Spleen (tissue), 7 donors: ENCODE data around the gene AP5B1.
"Not testable (repeated sequence)": the region's sequence is repeated elsewhere in the genome, so short reads cannot be mapped to it uniquely, and the experiment has no call there.

Experiments
- CTCF ChIP-seq, 11 experiments: fragments of 200-600 bp in 7 of 11; fragments of 450-650 bp in 4 of 11; sonication (generic) in 4 of 11; IDR thresholded peaks in 8 of 11; conservative IDR thresholded peaks in 3 of 11; 1 replicate in 7 of 11; 2 replicates in 4 of 11; pipeline versions ENCODE4 v1.4.0 to v1.8.0; 2016 to 2021; ENCODE audit warnings: antibody characterized with exemption in 11 of 11, inconsistent platforms in 4 of 11, mild to moderate bottlenecking in 1 of 11
- POLR2A ChIP-seq, 3 donors: fragments of 450-650 bp; IDR thresholded peaks; one replicate each; pipeline ENCODE4 v1.5.1; 2017; ENCODE audit warnings: antibody characterized with exemption in 3 of 3, mild to moderate bottlenecking in 1 of 3
- donor health status: DM: no; HTN: no; CAD: no; lungs with moderate emphysema.
- donor health status: DM: no; HTN: no; CAD: no.
- donor health status: DM: no; HTN: no; CAD: no.

DNA sequence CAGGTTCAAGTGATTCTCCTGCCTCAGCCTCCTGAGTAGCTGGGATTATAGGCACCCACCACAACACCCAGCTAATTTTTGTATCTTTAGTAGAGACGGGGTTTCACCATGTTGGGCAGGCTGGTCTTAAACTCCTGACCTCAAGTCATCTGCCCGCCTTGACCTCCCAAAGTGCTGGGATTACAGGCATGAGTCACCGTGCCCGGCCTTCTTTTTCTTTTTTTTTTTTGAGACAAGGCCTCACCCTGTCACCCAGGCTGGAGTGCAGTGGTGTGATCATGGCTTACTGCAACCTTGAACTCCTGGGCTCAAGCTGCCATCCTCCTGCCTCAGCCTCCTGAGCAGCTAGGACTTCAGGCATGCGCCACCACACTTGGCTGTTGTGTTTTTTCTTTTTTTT is 13.0 kb downstream of the AP5B1 start:
- not testable (repeated sequence) for TF ChIP-seq CTCF (IDR thresholded peaks at IDR 0.05 in 8 of 11, conservative IDR thresholded peaks at IDR 0.05 in 3 of 11); POLR2A (IDR thresholded peaks at IDR 0.05)
